H1 (cell line): Measurements from ENCODE around the gene ZNHIT3.

Source experiments
- CEBPB ChIP-seq: IDR thresholded peaks from 2 replicates; pipeline ENCODE4 v1.6.1; 2012; ENCODE audit warnings: low read depth, low read length
- POLR2A ChIP-seq, 2 experiments: IDR thresholded peaks; 1 replicate in 1 of 2; 2 replicates in 1 of 2; pipeline ENCODE4 v1.6.1; 2011; ENCODE audit warnings: low read depth in 2 of 2, low read length in 2 of 2, mild to moderate bottlenecking in 2 of 2; ENCODE audit errors: control extremely low read depth in 1 of 2

- no peak for TF ChIP-seq POLR2A (IDR thresholded peaks at IDR 0.05; ENCODE audit: control extremely low read depth in 1 of 2, low read depth in 2 of 2, low read length in 2 of 2)
- TF ChIP-seq CEBPB = no peak
Measured at GRCh38 chr17:36459601-36460000, 26.9 kb upstream of the ZNHIT3 start.
